HG03045 (cell line): ENCODE data around the gene WIPF1.

Experiments used
- ATAC-seq: cut with Tn5 transposase; IDR thresholded peaks from one replicate; pipeline ENCODE4 v1.9.1; 2021; ENCODE audit warnings: mild to moderate bottlenecking, moderate library complexity; ENCODE audit not compliant: unreplicated experiment

WIPF1 gene

DNA sequence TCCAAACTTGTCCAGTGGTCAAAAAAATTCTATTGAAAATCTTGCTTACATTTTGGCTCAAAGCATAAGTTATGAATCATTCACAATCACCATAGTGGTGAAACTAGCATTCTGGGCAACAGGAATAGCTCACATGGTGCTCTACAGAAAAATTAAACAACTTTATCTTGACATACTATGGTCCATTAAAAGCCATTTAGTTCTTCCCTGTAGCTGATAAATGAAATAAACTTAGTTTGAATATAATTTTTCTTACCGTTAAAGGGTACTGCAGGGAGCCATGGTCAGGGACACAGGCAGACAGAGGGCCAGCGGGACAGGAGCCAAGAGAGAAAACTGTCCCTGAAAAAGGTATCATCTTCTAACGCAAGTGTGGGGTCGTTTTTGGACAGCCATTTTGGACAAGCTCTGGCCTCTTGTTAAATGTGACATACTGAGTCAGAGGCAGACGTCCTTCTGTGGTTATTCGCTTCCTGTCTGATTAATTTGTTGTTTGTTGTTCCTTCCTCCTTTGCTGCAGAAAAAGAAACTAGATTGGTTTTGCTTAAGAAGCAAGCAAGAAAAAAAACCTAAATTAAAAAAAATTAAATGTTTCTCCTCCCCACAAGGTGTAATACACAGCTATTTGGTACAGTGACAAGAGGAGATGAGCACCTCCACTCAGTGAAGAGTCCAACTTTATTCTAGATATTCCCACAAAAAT, at the start of gene WIPF1:
WIPF1 (minus strand) TSS at position 460 of the 703 bp plus-strand sequence. CDS start 12,231 bp downstream, outside the sequence.
- ATAC-seq, result peak; percentile 45

GRCh38 chr2:174645296-174645695, 47.7 kb upstream of the WIPF1 start:
- ATAC-seq, result no peak

GRCh38 chr2:174644406-174644805, 46.8 kb upstream of the WIPF1 start:
- no peak for ATAC-seq

- ATAC-seq, result no peak
These were observed 45.8 kb upstream of the WIPF1 start for GRCh38 chr2:174643356-174643755.

- no peak for ATAC-seq
These were observed 43.6 kb upstream of the WIPF1 start for GRCh38 chr2:174641168-174641567.

- no peak for ATAC-seq
These were observed 39.4 kb upstream of the WIPF1 start for GRCh38 chr2:174636987-174637386.

DNA sequence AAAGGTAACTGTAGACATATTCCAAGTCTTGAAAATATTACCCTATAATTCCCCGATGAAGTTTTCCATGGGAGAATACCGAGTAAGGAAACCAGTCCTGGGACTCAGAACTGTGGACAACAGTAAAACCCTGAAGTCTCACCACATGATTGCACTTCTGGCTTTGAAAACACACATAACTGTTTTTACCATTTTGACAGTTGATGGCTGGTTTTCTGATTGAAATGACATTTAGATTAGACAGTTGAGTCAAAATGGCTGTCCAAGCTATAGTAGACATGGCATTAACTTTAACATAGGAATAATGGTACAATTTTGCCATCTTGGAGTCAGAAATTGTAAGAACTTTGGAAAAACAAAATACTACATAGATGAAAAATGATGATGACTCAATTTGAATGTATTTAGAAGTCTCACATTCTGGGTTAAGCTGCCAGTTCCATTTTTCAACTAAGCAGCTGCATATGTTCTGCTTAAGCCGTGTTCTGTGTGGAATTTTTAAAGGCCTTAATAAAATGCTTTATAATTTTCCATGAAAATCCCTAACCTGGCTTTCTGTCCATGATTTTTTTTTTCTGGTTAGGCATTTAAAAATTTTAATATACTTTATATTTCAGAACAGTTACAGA, 38.3 kb upstream of the WIPF1 start:
- ATAC-seq, result no peak

GRCh38 chr2:174635015-174635593, 37.5 kb upstream of the WIPF1 start:
- ATAC-seq, result no peak

- ATAC-seq, result peak; percentile 64
These were observed 36.8 kb upstream of the WIPF1 start for GRCh38 chr2:174634130-174635014.

DNA sequence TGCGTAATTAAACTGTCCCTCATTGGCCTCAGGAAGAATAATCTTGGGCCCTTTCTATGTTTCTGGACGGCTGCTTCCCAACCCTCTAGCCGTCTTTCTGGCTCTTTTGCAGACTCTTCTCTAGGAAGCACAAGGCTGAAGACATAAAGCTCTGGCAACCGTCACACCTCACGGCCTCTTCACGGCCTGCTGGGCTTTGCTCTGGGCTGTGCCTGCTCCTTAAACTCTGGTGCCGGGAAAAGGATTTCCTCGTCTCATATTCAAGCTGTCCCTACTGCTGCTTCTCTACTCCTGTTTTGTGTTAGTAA, 36.0 kb upstream of the WIPF1 start:
- ATAC-seq, result no peak

- ATAC-seq, result peak; percentile 38
These were observed 35.4 kb upstream of the WIPF1 start for GRCh38 chr2:174632841-174633622.

GRCh38 chr2:174631009-174631981, 33.7 kb upstream of the WIPF1 start:
- ATAC-seq, result no peak

- ATAC-seq, result no peak
These were observed 32.5 kb upstream of the WIPF1 start for GRCh38 chr2:174630107-174630506.

GRCh38 chr2:174629506-174629905, 31.9 kb upstream of the WIPF1 start:
- ATAC-seq, result no peak

GRCh38 chr2:174628528-174629169, 31.0 kb upstream of the WIPF1 start:
- no peak for ATAC-seq

- ATAC-seq, result no peak
These were observed 29.6 kb upstream of the WIPF1 start for GRCh38 chr2:174627216-174627615.

DNA sequence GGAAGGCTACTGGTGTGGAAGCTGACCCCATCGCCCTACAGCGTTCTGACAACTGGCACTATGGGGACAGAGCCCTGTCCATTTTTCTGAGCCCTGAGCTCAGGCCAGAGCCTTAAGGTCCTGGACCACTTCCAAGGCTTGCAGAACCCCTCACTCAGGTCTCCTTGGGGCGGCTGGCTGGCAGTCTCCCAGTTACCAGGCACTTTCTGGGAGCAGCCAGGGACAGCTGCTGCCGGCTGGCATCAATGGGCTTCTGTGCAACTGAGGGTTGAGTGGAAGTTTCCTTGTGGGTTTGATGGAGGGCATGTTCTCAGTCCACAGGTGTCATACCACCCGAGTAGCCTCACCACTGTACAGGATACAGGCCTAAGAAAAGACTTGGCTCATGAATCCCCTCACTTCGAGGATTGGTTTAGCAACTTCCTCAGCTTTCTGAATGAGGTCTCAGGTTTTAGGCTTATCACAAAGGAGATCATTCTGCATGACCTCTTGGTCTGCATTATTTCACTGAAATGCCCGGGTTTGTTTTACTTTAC, 27.4 kb upstream of the WIPF1 start:
- no peak for ATAC-seq

- no peak for ATAC-seq
These were observed 26.1 kb upstream of the WIPF1 start for GRCh38 chr2:174623690-174624089.
